ENCODE results near the gene ELK4. TPM values are rescaled to one million over a fixed set of nuclear protein-coding genes. Genes with fewer than 3 reads are reported as not detected.

ELK4 gene
- total and polyA plus RNA-seq, 12 donors = 4.7 to 45.6 (median 38.9) TPM

GRCh38 chr1:205666372-205667166 lies 34.8 kb upstream of the ELK4 start:
- 92 to 93% methylated on average over 6 of the region's 6 CpGs for WGBS, 2 donors
- intact Hi-C loops (cut with DNase I) = loop anchor here in 2 of 10 donors (5.0 to 10.0 kb wide), 2 partner anchors 36 to 248 kb away; no protein-coding TSS in a partner anchor
- H3K9me3 ChIP-seq = no peaks in the 10 kb centered on the region
- ATAC-seq (no peak), DNase-seq (no peak)
- H3K4me3 ChIP-seq = no peak overlapping the region
- no peak overlapping the region for H3K27ac ChIP-seq
- peaks cover 0 to 3% (median 0%) of the 10 kb centered on the region in 7 donors for H3K27me3 ChIP-seq
- TF ChIP-seq, protein P1, sequence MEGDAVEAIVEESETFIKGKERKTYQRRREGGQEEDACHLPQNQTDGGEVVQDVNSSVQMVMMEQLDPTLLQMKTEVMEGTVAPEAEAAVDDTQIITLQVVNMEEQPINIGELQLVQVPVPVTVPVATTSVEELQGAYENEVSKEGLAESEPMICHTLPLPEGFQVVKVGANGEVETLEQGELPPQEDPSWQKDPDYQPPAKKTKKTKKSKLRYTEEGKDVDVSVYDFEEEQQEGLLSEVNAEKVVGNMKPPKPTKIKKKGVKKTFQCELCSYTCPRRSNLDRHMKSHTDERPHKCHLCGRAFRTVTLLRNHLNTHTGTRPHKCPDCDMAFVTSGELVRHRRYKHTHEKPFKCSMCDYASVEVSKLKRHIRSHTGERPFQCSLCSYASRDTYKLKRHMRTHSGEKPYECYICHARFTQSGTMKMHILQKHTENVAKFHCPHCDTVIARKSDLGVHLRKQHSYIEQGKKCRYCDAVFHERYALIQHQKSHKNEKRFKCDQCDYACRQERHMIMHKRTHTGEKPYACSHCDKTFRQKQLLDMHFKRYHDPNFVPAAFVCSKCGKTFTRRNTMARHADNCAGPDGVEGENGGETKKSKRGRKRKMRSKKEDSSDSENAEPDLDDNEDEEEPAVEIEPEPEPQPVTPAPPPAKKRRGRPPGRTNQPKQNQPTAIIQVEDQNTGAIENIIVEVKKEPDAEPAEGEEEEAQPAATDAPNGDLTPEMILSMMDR (IDR thresholded peaks at IDR 0.05) = no peak
- H3K36me3 ChIP-seq = peaks cover 0 to 7% (median 0%) of the 10 kb centered on the region in 9 donors
- peaks cover 0 to 38% (median 12%) of the 10 kb centered on the region in 9 donors for H3K4me1 ChIP-seq

DNA sequence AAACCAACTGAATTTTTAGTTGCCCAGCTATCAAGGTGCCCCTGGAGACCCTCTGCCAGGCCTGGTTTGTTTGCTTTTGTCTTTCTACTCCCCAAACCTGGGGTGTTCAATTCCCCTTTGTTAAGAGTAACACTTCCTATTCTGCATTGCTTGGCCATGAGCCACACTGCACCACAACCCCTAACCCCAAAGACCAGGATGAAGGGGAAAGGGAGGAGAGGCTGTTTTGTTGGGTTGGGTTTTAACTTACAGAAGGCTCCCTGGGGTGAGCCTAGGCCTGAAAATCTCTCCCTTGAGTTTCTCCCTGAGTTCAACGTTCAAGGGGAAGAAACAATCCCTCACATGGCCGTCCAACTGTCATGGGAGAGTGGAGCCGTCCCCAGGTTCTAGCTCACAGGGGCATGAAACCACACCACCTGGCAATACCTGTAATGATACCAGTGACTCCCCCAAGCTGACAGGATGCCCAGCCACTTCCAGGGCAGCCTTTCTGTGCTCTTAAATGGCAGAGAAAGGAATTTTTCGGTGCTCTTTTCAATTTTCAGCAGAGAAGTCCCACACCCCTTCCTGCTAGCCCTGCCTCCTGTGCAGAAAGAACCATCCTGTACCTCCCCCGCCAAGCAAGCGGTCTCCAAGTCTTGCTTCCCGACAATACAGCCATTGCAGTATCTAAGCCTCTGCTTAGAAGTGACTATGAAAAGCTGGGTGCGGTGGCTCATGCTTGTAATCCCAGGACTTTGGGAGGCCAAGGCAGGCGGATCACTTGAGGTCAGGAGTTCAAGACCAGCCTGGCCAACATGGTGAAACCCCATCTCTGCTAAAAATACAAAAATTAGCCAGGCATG lies 33.6 kb upstream of the ELK4 start:
- TF ChIP-seq, protein P1 (IDR thresholded peaks at IDR 0.05) = no peak
- Histone ChIP-seq H3K4me1 (peaks cover 0 to 38% (median 12%) of the 10 kb centered on the region in 9 donors), H3K27me3 (peaks cover 0 to 3% (median 0%) of the 10 kb centered on the region in 7 donors), H3K9me3 (no peaks in the 10 kb centered on the region), H3K27ac (peak overlapping the region in 1 of 10 donors; percentile 21), H3K36me3 (peaks cover 0 to 7% (median 0%) of the 10 kb centered on the region in 9 donors), H3K4me3 (no peak overlapping the region)
- 69% methylated on average over 9 of the region's 9 CpGs for WGBS, 2 donors
- intact Hi-C loops (cut with DNase I) = loop anchor here in 2 of 10 donors (5.0 to 10.0 kb wide), 2 partner anchors 37 to 249 kb away; no protein-coding TSS in a partner anchor
- peak in 1 of 8 donors; percentile 13 for ATAC-seq
- DNase-seq = no peak

- Histone ChIP-seq H3K27me3 (peaks cover 0 to 3% (median 0%) of the 10 kb centered on the region in 7 donors), H3K36me3 (peaks cover 0 to 7% (median 0%) of the 10 kb centered on the region in 9 donors), H3K27ac (no peak overlapping the region), H3K4me1 (peaks cover 0 to 32% (median 11%) of the 10 kb centered on the region in 9 donors), H3K4me3 (no peak overlapping the region), H3K9me3 (no peaks in the 10 kb centered on the region)
- intact Hi-C loops (cut with DNase I) = loop anchor here in 4 of 10 donors (5.0 to 10.0 kb wide), 3 partner anchors 38 to 250 kb away; no protein-coding TSS in a partner anchor
- DNase-seq = no peak
- 86 to 90% methylated on average over 19 of the region's 19 CpGs for WGBS, 2 donors
- ATAC-seq = peak in 1 of 8 donors; percentile 3
- TF ChIP-seq, protein P1 (IDR thresholded peaks at IDR 0.05) = no peak
Measured at GRCh38 chr1:205664399-205665017, 32.7 kb upstream of the ELK4 start.

All from heart right ventricle (tissue), 16 donors.